Panc1 (cell line): Measurements from ENCODE around the gene PRKD2.

Experiments
- SIN3A ChIP-seq: IDR thresholded peaks from 2 replicates; pipeline ENCODE4 v1.6.1; 2012; ENCODE audit warnings: low read depth, mild to moderate bottlenecking, low read length, moderate library complexity, borderline replicate concordance; ENCODE audit not compliant: insufficient read depth
- TF ChIP-seq, protein P1 (sequence below): fragments of 450-650 bp; IDR thresholded peaks from 2 replicates; pipeline ENCODE4 v1.5.1; 2017; ENCODE audit warnings: mild to moderate bottlenecking
- TF ChIP-seq, protein P2 (sequence below), 2 experiments: IDR thresholded peaks; 2 replicates each; pipeline ENCODE4 v1.6.1; 2011 to 2012; ENCODE audit warnings: low read depth in 2 of 2, control low read depth in 1 of 2, low read length in 1 of 2, mild to moderate bottlenecking in 1 of 2, moderate library complexity in 1 of 2; ENCODE audit not compliant: insufficient read depth in 1 of 2

DNA sequence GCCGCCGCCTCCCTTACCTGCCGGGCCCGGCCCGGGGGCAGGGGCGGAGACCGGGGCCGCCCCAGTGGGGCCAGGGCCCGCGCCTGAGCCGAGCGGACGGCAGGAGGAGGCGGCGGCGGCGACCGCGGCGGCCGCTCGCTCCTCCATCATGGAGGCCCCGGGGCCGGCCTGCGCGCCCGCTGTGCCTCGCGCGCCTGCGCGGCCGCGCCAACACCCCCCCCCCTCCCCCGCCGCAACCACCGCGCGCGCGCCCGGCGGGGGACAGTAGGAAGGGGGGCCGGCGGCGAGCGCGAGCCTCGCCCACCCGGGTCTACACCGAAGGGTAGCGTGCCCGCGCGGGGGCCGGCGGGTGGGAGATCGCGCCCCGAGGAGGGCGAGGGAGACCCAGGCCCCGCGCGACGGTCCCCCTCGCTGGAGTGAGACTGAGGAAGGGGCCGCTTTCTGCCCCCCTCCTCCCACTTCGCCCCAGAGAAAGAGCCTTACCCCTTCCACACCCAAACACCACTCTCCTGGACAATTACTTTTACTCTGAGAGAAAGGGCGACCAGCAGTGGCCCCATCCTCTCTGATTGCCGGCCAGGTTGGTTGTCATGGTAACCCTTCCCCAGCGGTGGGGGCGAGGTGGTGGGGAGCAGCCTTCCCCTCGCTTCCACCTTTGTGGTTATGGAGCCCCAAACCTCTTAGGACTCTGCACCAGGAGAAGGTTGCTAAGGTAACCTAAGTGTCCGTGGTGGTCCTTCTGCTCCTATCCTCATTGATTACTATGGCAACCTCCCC lies 29.6 kb upstream of the PRKD2 start, which contains the start of gene STRN4:
- TF ChIP-seq, protein P1, sequence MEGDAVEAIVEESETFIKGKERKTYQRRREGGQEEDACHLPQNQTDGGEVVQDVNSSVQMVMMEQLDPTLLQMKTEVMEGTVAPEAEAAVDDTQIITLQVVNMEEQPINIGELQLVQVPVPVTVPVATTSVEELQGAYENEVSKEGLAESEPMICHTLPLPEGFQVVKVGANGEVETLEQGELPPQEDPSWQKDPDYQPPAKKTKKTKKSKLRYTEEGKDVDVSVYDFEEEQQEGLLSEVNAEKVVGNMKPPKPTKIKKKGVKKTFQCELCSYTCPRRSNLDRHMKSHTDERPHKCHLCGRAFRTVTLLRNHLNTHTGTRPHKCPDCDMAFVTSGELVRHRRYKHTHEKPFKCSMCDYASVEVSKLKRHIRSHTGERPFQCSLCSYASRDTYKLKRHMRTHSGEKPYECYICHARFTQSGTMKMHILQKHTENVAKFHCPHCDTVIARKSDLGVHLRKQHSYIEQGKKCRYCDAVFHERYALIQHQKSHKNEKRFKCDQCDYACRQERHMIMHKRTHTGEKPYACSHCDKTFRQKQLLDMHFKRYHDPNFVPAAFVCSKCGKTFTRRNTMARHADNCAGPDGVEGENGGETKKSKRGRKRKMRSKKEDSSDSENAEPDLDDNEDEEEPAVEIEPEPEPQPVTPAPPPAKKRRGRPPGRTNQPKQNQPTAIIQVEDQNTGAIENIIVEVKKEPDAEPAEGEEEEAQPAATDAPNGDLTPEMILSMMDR = no peak
- peak; percentile 64; the same call in 1 of the 2 replicates for TF ChIP-seq SIN3A
- TF ChIP-seq, protein P2, sequence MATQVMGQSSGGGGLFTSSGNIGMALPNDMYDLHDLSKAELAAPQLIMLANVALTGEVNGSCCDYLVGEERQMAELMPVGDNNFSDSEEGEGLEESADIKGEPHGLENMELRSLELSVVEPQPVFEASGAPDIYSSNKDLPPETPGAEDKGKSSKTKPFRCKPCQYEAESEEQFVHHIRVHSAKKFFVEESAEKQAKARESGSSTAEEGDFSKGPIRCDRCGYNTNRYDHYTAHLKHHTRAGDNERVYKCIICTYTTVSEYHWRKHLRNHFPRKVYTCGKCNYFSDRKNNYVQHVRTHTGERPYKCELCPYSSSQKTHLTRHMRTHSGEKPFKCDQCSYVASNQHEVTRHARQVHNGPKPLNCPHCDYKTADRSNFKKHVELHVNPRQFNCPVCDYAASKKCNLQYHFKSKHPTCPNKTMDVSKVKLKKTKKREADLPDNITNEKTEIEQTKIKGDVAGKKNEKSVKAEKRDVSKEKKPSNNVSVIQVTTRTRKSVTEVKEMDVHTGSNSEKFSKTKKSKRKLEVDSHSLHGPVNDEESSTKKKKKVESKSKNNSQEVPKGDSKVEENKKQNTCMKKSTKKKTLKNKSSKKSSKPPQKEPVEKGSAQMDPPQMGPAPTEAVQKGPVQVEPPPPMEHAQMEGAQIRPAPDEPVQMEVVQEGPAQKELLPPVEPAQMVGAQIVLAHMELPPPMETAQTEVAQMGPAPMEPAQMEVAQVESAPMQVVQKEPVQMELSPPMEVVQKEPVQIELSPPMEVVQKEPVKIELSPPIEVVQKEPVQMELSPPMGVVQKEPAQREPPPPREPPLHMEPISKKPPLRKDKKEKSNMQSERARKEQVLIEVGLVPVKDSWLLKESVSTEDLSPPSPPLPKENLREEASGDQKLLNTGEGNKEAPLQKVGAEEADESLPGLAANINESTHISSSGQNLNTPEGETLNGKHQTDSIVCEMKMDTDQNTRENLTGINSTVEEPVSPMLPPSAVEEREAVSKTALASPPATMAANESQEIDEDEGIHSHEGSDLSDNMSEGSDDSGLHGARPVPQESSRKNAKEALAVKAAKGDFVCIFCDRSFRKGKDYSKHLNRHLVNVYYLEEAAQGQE (IDR thresholded peaks at IDR 0.05; ENCODE audit: insufficient read depth in 1 of 2, low read depth in 2 of 2, low read length in 1 of 2) = no peak
